Measurements from ENCODE around the gene HHEX.

DNA sequence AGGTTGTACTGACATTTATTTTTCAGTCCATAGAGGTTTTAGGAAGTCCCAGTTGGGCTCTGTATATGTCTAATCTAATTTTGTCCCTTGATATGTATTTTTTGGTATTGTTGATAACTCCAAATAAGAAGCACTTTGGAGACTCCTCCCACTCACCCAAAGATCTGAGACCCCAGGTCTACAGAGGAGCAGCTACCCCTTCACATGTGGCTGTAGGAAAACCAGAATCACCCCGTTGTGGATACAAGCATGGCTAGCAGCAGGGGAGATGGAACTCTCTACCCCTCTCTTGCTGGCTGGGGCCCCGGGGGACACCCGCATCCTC lies 9.4 kb downstream of the HHEX start:
- TF ChIP-seq RAD21 (IDR thresholded peaks at IDR 0.05; ENCODE audit: low read depth) (no peak), CREB1 (IDR thresholded peaks at IDR 0.05; ENCODE audit: low read depth) (no peak), ZBTB7A (IDR thresholded peaks at IDR 0.05; ENCODE audit: low read depth) (no peak), EP300 (IDR thresholded peaks at IDR 0.05; ENCODE audit: borderline replicate concordance) (no peak)
- TF ChIP-seq, protein P1, sequence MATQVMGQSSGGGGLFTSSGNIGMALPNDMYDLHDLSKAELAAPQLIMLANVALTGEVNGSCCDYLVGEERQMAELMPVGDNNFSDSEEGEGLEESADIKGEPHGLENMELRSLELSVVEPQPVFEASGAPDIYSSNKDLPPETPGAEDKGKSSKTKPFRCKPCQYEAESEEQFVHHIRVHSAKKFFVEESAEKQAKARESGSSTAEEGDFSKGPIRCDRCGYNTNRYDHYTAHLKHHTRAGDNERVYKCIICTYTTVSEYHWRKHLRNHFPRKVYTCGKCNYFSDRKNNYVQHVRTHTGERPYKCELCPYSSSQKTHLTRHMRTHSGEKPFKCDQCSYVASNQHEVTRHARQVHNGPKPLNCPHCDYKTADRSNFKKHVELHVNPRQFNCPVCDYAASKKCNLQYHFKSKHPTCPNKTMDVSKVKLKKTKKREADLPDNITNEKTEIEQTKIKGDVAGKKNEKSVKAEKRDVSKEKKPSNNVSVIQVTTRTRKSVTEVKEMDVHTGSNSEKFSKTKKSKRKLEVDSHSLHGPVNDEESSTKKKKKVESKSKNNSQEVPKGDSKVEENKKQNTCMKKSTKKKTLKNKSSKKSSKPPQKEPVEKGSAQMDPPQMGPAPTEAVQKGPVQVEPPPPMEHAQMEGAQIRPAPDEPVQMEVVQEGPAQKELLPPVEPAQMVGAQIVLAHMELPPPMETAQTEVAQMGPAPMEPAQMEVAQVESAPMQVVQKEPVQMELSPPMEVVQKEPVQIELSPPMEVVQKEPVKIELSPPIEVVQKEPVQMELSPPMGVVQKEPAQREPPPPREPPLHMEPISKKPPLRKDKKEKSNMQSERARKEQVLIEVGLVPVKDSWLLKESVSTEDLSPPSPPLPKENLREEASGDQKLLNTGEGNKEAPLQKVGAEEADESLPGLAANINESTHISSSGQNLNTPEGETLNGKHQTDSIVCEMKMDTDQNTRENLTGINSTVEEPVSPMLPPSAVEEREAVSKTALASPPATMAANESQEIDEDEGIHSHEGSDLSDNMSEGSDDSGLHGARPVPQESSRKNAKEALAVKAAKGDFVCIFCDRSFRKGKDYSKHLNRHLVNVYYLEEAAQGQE (IDR thresholded peaks at IDR 0.05; ENCODE audit: low read depth), result no peak
- TF ChIP-seq, protein P2, sequence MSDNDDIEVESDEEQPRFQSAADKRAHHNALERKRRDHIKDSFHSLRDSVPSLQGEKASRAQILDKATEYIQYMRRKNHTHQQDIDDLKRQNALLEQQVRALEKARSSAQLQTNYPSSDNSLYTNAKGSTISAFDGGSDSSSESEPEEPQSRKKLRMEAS (IDR thresholded peaks at IDR 0.05), result no peak

Measured in Ishikawa (cell line).